Gastrocnemius medialis (tissue), 4 donors: Measurements from ENCODE around the gene DBF4. TPM values are rescaled to one million over a fixed set of nuclear protein-coding genes. Genes with fewer than 3 reads are reported as not detected.
"Not testable (repeated sequence)": the region's sequence is repeated elsewhere in the genome, so short reads cannot be mapped to it uniquely, and the experiment has no call there.

Experiments used
- ATAC-seq, 2 donors: fragments of 150-250 bp; one replicate each; pipeline ENCODE4 v1.9.1; 2016
- DNase-seq, 2 donors: peaks; one replicate each; pipeline ENCODE4 v3.0.0-alpha.2; 2019
- H3K27ac ChIP-seq, 4 donors: fragments of 200-600 bp; sonication (generic); 1 replicate in 1 of 4; 2 replicates in 3 of 4; pipeline ENCODE4 v1.5.1; 2016 to 2018; ENCODE audit warnings: mild to moderate bottlenecking in 2 of 4, moderate library complexity in 1 of 4
- H3K27me3 ChIP-seq, 3 donors: fragments of 200-600 bp; sonication (generic) in 2 of 3; 1 replicate in 1 of 3; 2 replicates in 2 of 3; pipeline versions ENCODE4 v1.5.1 to v1.6.0; 2016 to 2019; ENCODE audit warnings: mild to moderate bottlenecking in 1 of 3, moderate library complexity in 1 of 3
- H3K36me3 ChIP-seq, 2 donors: fragments of 200-600 bp; sonication (generic) in 1 of 2; one replicate each; pipeline ENCODE4 v1.5.1; 2017 to 2018
- H3K4me1 ChIP-seq, 2 donors: fragments of 200-600 bp; sonication (generic) in 1 of 2; one replicate each; pipeline ENCODE4 v1.5.1; 2016 to 2017; ENCODE audit warnings: mild to moderate bottlenecking in 2 of 2
- H3K4me3 ChIP-seq, 4 donors: fragments of 200-600 bp; sonication (generic) in 3 of 4; 1 replicate in 1 of 4; 2 replicates in 3 of 4; pipeline ENCODE4 v1.5.1; 2016 to 2019; ENCODE audit warnings: mild to moderate bottlenecking in 2 of 4
- H3K9me3 ChIP-seq, 3 donors: fragments of 200-600 bp; sonication (generic) in 2 of 3; 1 replicate in 1 of 3; 2 replicates in 2 of 3; pipeline ENCODE4 v1.5.1; 2016 to 2019
- POLR2A ChIP-seq, 2 donors: fragments of 450-650 bp; IDR thresholded peaks; one replicate each; pipeline ENCODE4 v1.6.1; 2017; ENCODE audit warnings: antibody characterized with exemption in 2 of 2, mild to moderate bottlenecking in 2 of 2, moderate library complexity in 2 of 2
- in situ Hi-C, 4 donors: fragments of 200-750 bp; cut with MboI; loops; one replicate each; pipeline versions ENCODE4 v1.15.0 to v1.8.0; 2017; ENCODE audit warnings: low sequenced_read_pairs in 4 of 4
- intact Hi-C: fragments of 100-400 bp; cut with DNase I; formaldehyde crosslinking; loops from one replicate; pipeline ENCODE4 v1.15.1; 2023; ENCODE audit warnings: low total_unique reads
- total RNA-seq, 4 donors: library from RNA; depleted of rRNA; stranded (reverse); fragments of >200 nt; gene quantifications; one replicate each; pipeline versions ENCODE4 v1.1.0 to v1.2.3, GENCODE V29; 2016
- TF ChIP-seq, protein P1 (sequence below), 5 experiments: fragments of 450-650 bp in 3 of 5; fragments of 200-600 bp in 2 of 5; sonication (generic) in 2 of 5; IDR thresholded peaks in 4 of 5; conservative IDR thresholded peaks in 1 of 5; 1 replicate in 4 of 5; 2 replicates in 1 of 5; pipeline ENCODE4 v1.5.1; 2016 to 2019; ENCODE audit warnings: antibody characterized with exemption in 5 of 5, mild to moderate bottlenecking in 3 of 5, moderate library complexity in 3 of 5

Gene DBF4
- total RNA-seq, 4 donors from 2014 or later = 2.2 to 5.9 (median 3.2) TPM

DNA sequence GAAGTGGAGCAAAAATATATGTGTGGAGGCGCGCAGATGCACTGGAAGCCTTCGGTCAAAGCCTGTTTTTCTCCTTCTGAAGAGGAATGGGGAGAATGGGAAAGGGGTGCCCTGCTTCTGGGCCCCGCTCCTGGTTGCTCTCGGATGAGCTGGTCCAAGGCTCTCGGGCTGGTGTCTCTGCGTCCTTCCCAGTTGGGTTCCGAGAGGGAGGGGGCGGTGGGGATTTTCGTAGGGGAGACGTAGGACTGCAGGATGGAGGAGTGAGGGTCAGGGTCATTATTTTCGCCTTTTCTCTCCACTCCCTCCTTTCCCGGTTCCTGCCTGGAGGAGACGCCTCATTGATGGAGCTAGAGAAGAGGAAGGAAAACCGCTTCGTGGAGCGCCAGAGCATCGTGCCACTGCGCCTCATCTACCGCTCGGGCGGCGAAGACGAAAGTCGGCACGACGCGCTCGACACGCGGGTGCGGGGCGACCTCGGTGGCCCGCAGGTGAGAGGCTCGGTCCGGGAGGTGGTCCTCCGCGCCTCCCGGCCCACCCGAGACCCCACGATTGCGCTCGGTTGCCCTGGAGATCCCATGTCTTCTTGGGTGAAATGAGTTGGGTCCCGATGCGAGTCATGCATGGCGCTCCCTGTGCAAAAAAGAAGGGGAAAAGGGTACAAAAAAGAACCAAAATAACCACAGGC, 58.5 kb downstream of the DBF4 start:
- in situ Hi-C loops (no loop called here), intact Hi-C loops (no loop called here)
- Histone ChIP-seq H3K9me3 (no peaks in the 10 kb centered on the region), H3K27me3 (no peaks in the 10 kb centered on the region), H3K4me3 (peak overlapping the region; percentile 58 to 87 (median 66)), H3K4me1 (peaks cover 0 to 7% of the 10 kb centered on the region in 2 donors), H3K27ac (no peak overlapping the region), H3K36me3 (no peaks in the 10 kb centered on the region)
- DNase-seq = no peak
- no peak for ATAC-seq
- TF ChIP-seq POLR2A (IDR thresholded peaks at IDR 0.05) = no peak
- TF ChIP-seq, protein P1, sequence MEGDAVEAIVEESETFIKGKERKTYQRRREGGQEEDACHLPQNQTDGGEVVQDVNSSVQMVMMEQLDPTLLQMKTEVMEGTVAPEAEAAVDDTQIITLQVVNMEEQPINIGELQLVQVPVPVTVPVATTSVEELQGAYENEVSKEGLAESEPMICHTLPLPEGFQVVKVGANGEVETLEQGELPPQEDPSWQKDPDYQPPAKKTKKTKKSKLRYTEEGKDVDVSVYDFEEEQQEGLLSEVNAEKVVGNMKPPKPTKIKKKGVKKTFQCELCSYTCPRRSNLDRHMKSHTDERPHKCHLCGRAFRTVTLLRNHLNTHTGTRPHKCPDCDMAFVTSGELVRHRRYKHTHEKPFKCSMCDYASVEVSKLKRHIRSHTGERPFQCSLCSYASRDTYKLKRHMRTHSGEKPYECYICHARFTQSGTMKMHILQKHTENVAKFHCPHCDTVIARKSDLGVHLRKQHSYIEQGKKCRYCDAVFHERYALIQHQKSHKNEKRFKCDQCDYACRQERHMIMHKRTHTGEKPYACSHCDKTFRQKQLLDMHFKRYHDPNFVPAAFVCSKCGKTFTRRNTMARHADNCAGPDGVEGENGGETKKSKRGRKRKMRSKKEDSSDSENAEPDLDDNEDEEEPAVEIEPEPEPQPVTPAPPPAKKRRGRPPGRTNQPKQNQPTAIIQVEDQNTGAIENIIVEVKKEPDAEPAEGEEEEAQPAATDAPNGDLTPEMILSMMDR (IDR thresholded peaks at IDR 0.05 in 4 of 5, conservative IDR thresholded peaks at IDR 0.05 in 1 of 5) = no peak

DNA sequence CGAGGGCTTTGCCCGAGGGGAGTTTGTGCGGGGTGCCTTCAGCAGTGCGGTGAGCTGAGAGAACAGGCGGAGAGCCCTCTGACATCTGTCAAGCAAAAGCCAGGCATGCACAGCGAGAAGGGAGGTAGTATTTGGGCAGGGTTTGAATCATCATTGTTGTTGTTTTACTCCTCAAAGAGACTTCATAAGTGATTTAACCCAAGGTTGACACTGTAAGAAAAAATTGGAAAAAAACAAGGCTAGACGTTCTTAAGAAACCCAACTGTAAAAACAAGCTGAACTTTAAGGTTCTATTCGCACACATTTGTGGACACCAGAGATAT, 59.1 kb downstream of the DBF4 start:
- DNase-seq (no peak), ATAC-seq (no peak)
- Histone ChIP-seq H3K4me3 (peak overlapping the region; percentile 58 to 87 (median 66)), H3K4me1 (peaks cover 0 to 7% of the 10 kb centered on the region in 2 donors), H3K9me3 (no peaks in the 10 kb centered on the region), H3K36me3 (no peaks in the 10 kb centered on the region), H3K27me3 (no peaks in the 10 kb centered on the region), H3K27ac (no peak overlapping the region)
- in situ Hi-C loops (no loop called here), intact Hi-C loops (no loop called here)
- TF ChIP-seq, protein P1 (IDR thresholded peaks at IDR 0.05 in 4 of 5, conservative IDR thresholded peaks at IDR 0.05 in 1 of 5) = no peak
- no peak for TF ChIP-seq POLR2A (IDR thresholded peaks at IDR 0.05)

DNA sequence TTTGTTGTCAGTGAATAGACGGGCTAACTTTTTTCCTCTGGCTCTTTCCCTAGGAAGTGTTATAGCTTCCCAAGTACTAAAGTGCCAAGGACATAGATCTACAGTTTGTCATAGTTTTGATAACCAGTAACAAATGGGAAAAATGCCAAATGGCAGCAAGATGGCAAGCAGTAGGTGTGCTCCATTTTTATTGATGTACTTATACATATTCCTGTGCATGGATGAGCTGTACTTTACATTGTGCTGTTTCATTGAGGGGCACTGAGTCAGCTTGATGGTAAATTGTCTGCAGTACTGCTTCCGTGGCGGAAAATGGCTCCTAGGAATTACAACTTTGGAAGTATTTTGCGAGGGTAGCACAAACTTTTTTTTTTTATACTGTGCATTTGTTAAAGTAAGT, 64.8 kb downstream of the DBF4 start:
- H3K36me3 ChIP-seq = no peaks in the 10 kb centered on the region
- DNase-seq = no peak
- no peak overlapping the region for H3K4me3 ChIP-seq
- no peaks in the 10 kb centered on the region for H3K27me3 ChIP-seq
- intact Hi-C loops = no loop called here
- in situ Hi-C loops = no loop called here
- H3K9me3 ChIP-seq = no peaks in the 10 kb centered on the region
- no peak for TF ChIP-seq POLR2A (IDR thresholded peaks at IDR 0.05)
- TF ChIP-seq, protein P1 (IDR thresholded peaks at IDR 0.05 in 4 of 5, conservative IDR thresholded peaks at IDR 0.05 in 1 of 5) = no peak
- H3K4me1 ChIP-seq = no peaks in the 10 kb centered on the region
- no peak for ATAC-seq
- no peak overlapping the region for H3K27ac ChIP-seq

DNA sequence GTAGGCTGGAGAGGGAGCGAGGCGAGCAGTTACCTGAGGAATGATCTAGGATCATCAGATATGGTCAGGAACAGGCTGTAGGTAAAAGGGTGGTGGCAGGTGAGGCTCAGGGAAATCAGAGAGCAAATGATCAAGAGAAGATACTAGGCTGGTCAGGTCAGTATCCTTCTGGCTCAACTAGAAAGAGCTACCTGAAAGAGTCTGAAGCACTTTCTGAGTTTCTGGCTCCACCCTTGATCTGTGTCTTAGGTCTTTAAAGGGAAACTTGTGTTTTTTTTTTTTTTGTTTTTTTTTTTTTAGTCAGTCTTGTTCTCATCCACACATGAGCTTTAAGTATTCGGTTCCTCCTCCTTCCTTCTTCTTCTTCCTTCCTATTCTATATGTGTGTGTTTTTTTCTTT, 68.3 kb downstream of the DBF4 start:
- in situ Hi-C loops = no loop called here
- intact Hi-C loops = no loop called here
- no peak for TF ChIP-seq POLR2A (IDR thresholded peaks at IDR 0.05)
- TF ChIP-seq, protein P1 (IDR thresholded peaks at IDR 0.05 in 4 of 5, conservative IDR thresholded peaks at IDR 0.05 in 1 of 5) = no peak
- DNase-seq (no peak), ATAC-seq (no peak)
- Histone ChIP-seq H3K27ac (no peak overlapping the region), H3K9me3 (no peaks in the 10 kb centered on the region), H3K4me1 (no peaks in the 10 kb centered on the region), H3K4me3 (no peak overlapping the region), H3K27me3 (no peaks in the 10 kb centered on the region), H3K36me3 (no peaks in the 10 kb centered on the region)

DNA sequence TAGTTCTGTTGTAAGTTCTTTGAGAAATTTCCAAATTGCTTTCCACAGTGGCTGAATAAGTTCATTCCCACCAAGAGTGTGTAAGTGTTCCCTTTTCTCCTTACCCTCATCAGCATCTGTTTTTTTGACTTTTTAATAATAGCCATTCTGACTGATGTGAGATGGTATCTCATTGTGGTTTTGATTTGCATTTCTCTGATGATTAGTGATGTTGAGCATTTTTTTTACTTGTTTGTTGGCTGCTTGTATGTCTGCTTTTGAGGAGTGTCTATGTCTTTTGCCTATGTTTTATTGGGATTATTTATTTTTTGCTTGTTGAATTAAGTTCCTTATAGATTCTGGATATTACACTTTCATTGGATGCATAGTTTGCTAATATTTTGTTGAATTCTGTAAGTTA, 69.6 kb downstream of the DBF4 start:
- H3K9me3 ChIP-seq, DNase-seq, H3K4me1 ChIP-seq, in situ Hi-C loops, H3K36me3 ChIP-seq, H3K27ac ChIP-seq, H3K27me3 ChIP-seq, intact Hi-C loops, H3K4me3 ChIP-seq, ATAC-seq: not testable (repeated sequence)
